ENCODE data around the gene IGFN1. TPM values are rescaled to one million over a fixed set of nuclear protein-coding genes. Genes with fewer than 3 reads are reported as not detected.

IGFN1 gene
- total and polyA plus RNA-seq, 2 of the 8 experiments (the other 6 are each of a cell fraction or from before 2014, with no cell fraction given): not detected

DNA sequence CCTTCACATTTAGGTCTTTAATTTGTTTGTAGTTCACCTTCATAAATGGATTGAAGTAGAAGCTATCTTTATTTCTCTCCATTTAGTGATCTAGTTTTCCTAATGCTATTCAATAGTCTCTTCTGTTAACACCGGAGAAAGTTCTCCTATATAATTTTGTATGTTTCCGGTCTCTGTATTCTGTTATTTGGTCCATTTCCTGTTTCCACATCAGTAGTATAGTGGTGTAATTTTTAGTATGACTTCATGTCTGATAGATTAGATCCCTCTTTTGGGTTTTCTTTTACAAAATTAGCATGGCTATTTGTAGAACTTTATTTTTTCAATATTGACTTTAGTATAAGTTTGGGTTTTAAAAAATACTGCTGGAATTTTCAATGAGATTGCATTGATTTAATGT lies 51.1 kb downstream of the IGFN1 start (continued):
- TF ChIP-seq TBP (IDR thresholded peaks at IDR 0.05; ENCODE audit: low read depth, low read length): no peak
- no peak for TF ChIP-seq EP300 (IDR thresholded peaks at IDR 0.05; ENCODE audit: borderline replicate concordance in 1 of 2, low read depth in 2 of 2, low read length in 2 of 2)
- TF ChIP-seq SRF (IDR thresholded peaks at IDR 0.05; ENCODE audit: low read depth, low read length): no peak
- no peak for TF ChIP-seq MAFK (IDR thresholded peaks at IDR 0.05; ENCODE audit: low read depth, low read length)
- TF ChIP-seq TEAD4 (IDR thresholded peaks at IDR 0.05; ENCODE audit: low read depth, low read length): no peak
- TF ChIP-seq, protein P1, sequence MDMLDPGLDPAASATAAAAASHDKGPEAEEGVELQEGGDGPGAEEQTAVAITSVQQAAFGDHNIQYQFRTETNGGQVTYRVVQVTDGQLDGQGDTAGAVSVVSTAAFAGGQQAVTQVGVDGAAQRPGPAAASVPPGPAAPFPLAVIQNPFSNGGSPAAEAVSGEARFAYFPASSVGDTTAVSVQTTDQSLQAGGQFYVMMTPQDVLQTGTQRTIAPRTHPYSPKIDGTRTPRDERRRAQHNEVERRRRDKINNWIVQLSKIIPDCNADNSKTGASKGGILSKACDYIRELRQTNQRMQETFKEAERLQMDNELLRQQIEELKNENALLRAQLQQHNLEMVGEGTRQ (IDR thresholded peaks at IDR 0.05; ENCODE audit: low read length): no peak
- TF ChIP-seq SP4 (IDR thresholded peaks at IDR 0.05; ENCODE audit: low read length): no peak
- no peak for TF ChIP-seq SP1 (IDR thresholded peaks at IDR 0.05; ENCODE audit: low read depth, low read length)
- no peak for TF ChIP-seq PHF8 (conservative IDR thresholded peaks at IDR 0.05; ENCODE audit: low read depth, low read length)

All from H1 (cell line).